SK-N-SH treated with all-trans-retinoic acid at 6 μM for 48 hours (cell line): Measurements from ENCODE around the gene CAPG.

Source experiments
- ARNTL ChIP-seq: fragments of 450-650 bp; formaldehyde crosslinking; IDR thresholded peaks from 2 replicates; pipeline ENCODE4 v1.5.0; 2020; ENCODE audit warnings: low read depth, mild to moderate bottlenecking, moderate library complexity, borderline replicate concordance
- CREB5 ChIP-seq: fragments of 250-450 bp; sonication (Bioruptor Pico); IDR thresholded peaks from 2 replicates; pipeline ENCODE4 v1.5.1; 2020; ENCODE audit warnings: low read depth, mild to moderate bottlenecking, moderate library complexity
- CSDC2 ChIP-seq: fragments of 250-450 bp; sonication (Bioruptor Pico); IDR thresholded peaks from 2 replicates; pipeline ENCODE4 v1.5.0; 2020; ENCODE audit warnings: mild to moderate bottlenecking, moderate library complexity
- CSRNP3 ChIP-seq: fragments of 250-450 bp; sonication (Bioruptor Pico); IDR thresholded peaks from 2 replicates; pipeline ENCODE4 v1.5.1; 2021; ENCODE audit warnings: mild to moderate bottlenecking, moderate library complexity
- PATZ1 ChIP-seq: fragments of 250-450 bp; sonication (Bioruptor Pico); IDR thresholded peaks from 2 replicates; pipeline ENCODE4 v1.8.0; 2020; ENCODE audit warnings: mild to moderate bottlenecking, moderate library complexity, borderline replicate concordance
- PPARA ChIP-seq: fragments of 250-450 bp; sonication (Bioruptor Pico); IDR thresholded peaks from 2 replicates; pipeline ENCODE4 v1.5.0; 2020; ENCODE audit warnings: mild to moderate bottlenecking, borderline replicate concordance
- RARB ChIP-seq: fragments of 250-450 bp; sonication (Bioruptor Pico); IDR thresholded peaks from 2 replicates; pipeline ENCODE4 v1.8.0; 2021; ENCODE audit warnings: mild to moderate bottlenecking, moderate library complexity
- TCF4 ChIP-seq: fragments of 250-450 bp; sonication (Bioruptor Pico); IDR thresholded peaks from 2 replicates; pipeline ENCODE4 v1.8.0; 2021; ENCODE audit warnings: mild to moderate bottlenecking, moderate library complexity, borderline replicate concordance
- TSHZ2 ChIP-seq: fragments of 250-450 bp; sonication (Bioruptor Pico); IDR thresholded peaks from 2 replicates; pipeline ENCODE4 v1.5.0; 2020; ENCODE audit warnings: mild to moderate bottlenecking, moderate library complexity
- ZFP3 ChIP-seq: fragments of 250-450 bp; sonication (Bioruptor Pico); IDR thresholded peaks from 2 replicates; pipeline ENCODE4 v1.5.0; 2020; ENCODE audit warnings: mild to moderate bottlenecking, moderate library complexity
- ZNF565 ChIP-seq: fragments of 450-650 bp; formaldehyde crosslinking; conservative IDR thresholded peaks from 2 replicates; pipeline ENCODE4 v1.5.0; 2020; ENCODE audit warnings: low read depth, mild to moderate bottlenecking, moderate library complexity
- ZNF8 ChIP-seq: fragments of 450-650 bp; formaldehyde crosslinking; IDR thresholded peaks from 2 replicates; pipeline ENCODE4 v1.5.0; 2020; ENCODE audit warnings: mild to moderate bottlenecking, moderate library complexity

GRCh38 chr2:85395912-85396475 is 14.2 kb downstream of the CAPG start:
- TF ChIP-seq CSDC2: no peak
- TF ChIP-seq ZNF8 (CRISPR knock-in tag): no peak
- no peak for TF ChIP-seq PATZ1 (CRISPR knock-in tag)
- no peak for TF ChIP-seq PPARA (CRISPR knock-in tag)
- no peak for TF ChIP-seq CSRNP3 (CRISPR knock-in tag)
- no peak for TF ChIP-seq ZFP3 (CRISPR knock-in tag)
- no peak for TF ChIP-seq RARB (CRISPR knock-in tag)
- TF ChIP-seq TSHZ2 (CRISPR knock-in tag): no peak
- no peak for TF ChIP-seq CREB5 (CRISPR knock-in tag)
- no peak for TF ChIP-seq TCF4 (CRISPR knock-in tag)
- TF ChIP-seq ZNF565 (CRISPR knock-in tag): no peak
- TF ChIP-seq ARNTL (CRISPR knock-in tag): no peak
